K562 (cell line): Measurements from ENCODE around the gene AGPAT3. TPM values are rescaled to one million over a fixed set of nuclear protein-coding genes. Genes with fewer than 3 reads are reported as not detected.

ENCODE experiments used
- ATAC-seq: fragments of 200-7000 bp; cut with Tn5 transposase; 3 replicates; pipeline ENCODE4 v1.9.1; 2020; ENCODE audit warnings: moderate library complexity
- BruUV-seq: library from RNA; stranded (reverse); fragments of 400-500 nt; replicated peaks from 2 replicates; lab custom pipeline; 2021; lab: Mats Ljungman, UMichigan
- CTCF ChIA-PET: fragments of 300-600 bp; formaldehyde crosslinking; extraction: SDS; loops from one replicate; lab custom pipeline; 2021; ENCODE audit warnings: low intra/inter-chr PET ratio; lab: Yijun Ruan, JAX
- POLR2A ChIA-PET: fragments of 300-600, 350-650 bp; sonication (Branson Sonifier 250); formaldehyde crosslinking; extraction: SDS; loops from one replicate; lab custom pipeline; 2021; ENCODE audit warnings: antibody characterized with exemption, inconsistent platforms; lab: Yijun Ruan, JAX
- DNase-seq, 4 experiments: peaks; one replicate each; pipeline versions ENCODE4 v3.0.0 to v3.0.0-alpha.2; 2011 to 2018; ENCODE audit warnings: low spot score in 3 of 4, mixed read lengths in 3 of 4; ENCODE audit errors: extremely low read depth in 1 of 4
- FAIRE-seq: peaks from 2 replicates; lab custom pipeline; 2011; peaks lifted over from hg19 to GRCh38; lab: Jason Lieb, UNC
- H2AFZ ChIP-seq: 2 replicates; pipeline ENCODE4 v1.6.0; 2011; ENCODE audit warnings: low read depth, low read length, control low read depth, inconsistent platforms
- H3K27ac ChIP-seq: fragments of 200-600 bp; 3 replicates; pipeline ENCODE4 v1.8.0; 2011; ENCODE audit warnings: low read depth, mild to moderate bottlenecking, control low read depth, inconsistent platforms, low read length, moderate library complexity, mixed read lengths; ENCODE audit errors: extremely low read depth
- H3K27me3 ChIP-seq, 2 experiments: fragments of 300-600 bp in 1 of 2; 2 replicates in 1 of 2; 3 replicates in 1 of 2; pipeline versions ENCODE4 v1.6.0 to v1.8.0; 2011; ENCODE audit warnings: inconsistent platforms in 2 of 2, low read length in 2 of 2, mild to moderate bottlenecking in 1 of 2, mixed read lengths in 1 of 2, moderate library complexity in 1 of 2; ENCODE audit not compliant: control insufficient read depth in 2 of 2, insufficient read depth in 2 of 2
- H3K36me3 ChIP-seq: fragments of 300-600 bp; 3 replicates; pipeline ENCODE4 v1.8.0; 2011; ENCODE audit warnings: mild to moderate bottlenecking, low read length, inconsistent platforms; ENCODE audit not compliant: control insufficient read depth, insufficient read depth
- H3K4me1 ChIP-seq, 2 experiments: fragments of 200-600 bp in 1 of 2; replicated peaks in 1 of 2; 2 replicates in 1 of 2; 3 replicates in 1 of 2; pipeline versions ENCODE4 v1.5.1 to v1.8.0; 2011; ENCODE audit warnings: inconsistent platforms in 2 of 2, low read length in 2 of 2, mild to moderate bottlenecking in 1 of 2, mixed read lengths in 1 of 2, moderate library complexity in 1 of 2; ENCODE audit not compliant: control insufficient read depth in 2 of 2, insufficient read depth in 2 of 2
- H3K4me2 ChIP-seq: 2 replicates; pipeline ENCODE4 v1.6.1; 2011; ENCODE audit warnings: low read length, control low read depth, inconsistent platforms, mixed read lengths; ENCODE audit not compliant: insufficient read depth
- H3K4me3 ChIP-seq: fragments of 200-600 bp; sonication (generic), shearing (Covaris generic); 2 replicates; pipeline ENCODE4 v1.5.1; 2016; ENCODE audit warnings: control low read depth, inconsistent platforms
- H3K79me2 ChIP-seq: fragments of 200-600 bp; 3 replicates; pipeline ENCODE4 v1.8.0; 2011; ENCODE audit warnings: low read length, inconsistent platforms; ENCODE audit not compliant: control insufficient read depth, insufficient read depth
- H3K9ac ChIP-seq, 2 experiments: 2 replicates each; pipeline versions ENCODE4 v1.6.0 to v1.6.1; 2011; ENCODE audit warnings: low read depth in 2 of 2, low read length in 2 of 2, control low read depth in 1 of 2, inconsistent platforms in 1 of 2, mild to moderate bottlenecking in 1 of 2, mixed read lengths in 1 of 2; ENCODE audit not compliant: insufficient read depth in 1 of 2
- H3K9me1 ChIP-seq: one replicate; pipeline ENCODE4 v1.6.0; 2011; ENCODE audit warnings: inconsistent platforms, mild to moderate bottlenecking, low read length, moderate library complexity; ENCODE audit not compliant: control insufficient read depth, insufficient read depth
- H3K9me3 ChIP-seq: replicated peaks from 2 replicates; pipeline ENCODE4 v1.5.1; 2011; ENCODE audit warnings: low read depth, low read length, inconsistent platforms; ENCODE audit not compliant: control insufficient read depth, insufficient read depth
- H4K20me1 ChIP-seq: replicated peaks from 2 replicates; pipeline ENCODE4 v1.6.1; 2011; ENCODE audit warnings: low read length, inconsistent platforms, mixed read lengths; ENCODE audit not compliant: control insufficient read depth, insufficient read depth
- DMBX1 ChIP-seq: fragments of 250-450 bp; sonication (Bioruptor Pico); IDR thresholded peaks from 2 replicates; pipeline ENCODE4 v1.8.0; 2022; ENCODE audit warnings: inconsistent platforms, mild to moderate bottlenecking, moderate library complexity, borderline replicate concordance
- ETS1 ChIP-seq: conservative IDR thresholded peaks from 2 replicates; pipeline ENCODE4 v1.6.1; 2011; ENCODE audit warnings: low read depth, mild to moderate bottlenecking, low read length; ENCODE audit not compliant: control insufficient read depth
- GMEB1 ChIP-seq: fragments of 250-450 bp; sonication (Bioruptor Pico); IDR thresholded peaks from 2 replicates; pipeline ENCODE4 v1.4.0; 2020; ENCODE audit warnings: mild to moderate bottlenecking
- NR2F6 ChIP-seq: fragments of 450-650 bp; formaldehyde crosslinking; IDR thresholded peaks from 2 replicates; pipeline ENCODE4 v1.4.0; 2020; ENCODE audit warnings: mild to moderate bottlenecking
- RB1 ChIP-seq: fragments of 450-650 bp; IDR thresholded peaks from 2 replicates; pipeline ENCODE4 v1.6.1; 2017; ENCODE audit warnings: low read depth, mild to moderate bottlenecking
- RFX5 ChIP-seq: IDR thresholded peaks from 2 replicates; pipeline ENCODE4 v1.6.1; 2011; ENCODE audit warnings: low read depth, mild to moderate bottlenecking, improper control_type of control experiment, low read length
- SMARCB1 ChIP-seq: IDR thresholded peaks from 2 replicates; pipeline ENCODE4 v1.6.1; 2011; ENCODE audit warnings: improper control_type of control experiment, low read depth; ENCODE audit not compliant: insufficient read length
- SRF ChIP-seq, 2 experiments: fragments of 250-450, 450-650 bp in 1 of 2; sonication (Bioruptor Pico) in 1 of 2; sonication (generic) in 1 of 2; formaldehyde crosslinking; IDR thresholded peaks; 2 replicates each; pipeline versions ENCODE4 v1.5.0 to v1.5.1; 2020 to 2022; ENCODE audit warnings: mild to moderate bottlenecking in 1 of 2, missing genetic modification reagents in 1 of 2
- STAG1 ChIP-seq: sonication (generic); formaldehyde crosslinking; IDR thresholded peaks from 2 replicates; pipeline ENCODE4 v1.5.0; 2020; ENCODE audit warnings: missing genetic modification reagents, borderline replicate concordance
- ZBTB7A ChIP-seq: IDR thresholded peaks from 2 replicates; pipeline ENCODE4 v1.6.1; 2011; ENCODE audit warnings: low read depth, mild to moderate bottlenecking, low read length, moderate library complexity, borderline replicate concordance; ENCODE audit not compliant: control insufficient read depth
- WGBS: fragments of 100-300 bp; shearing (Covaris generic); methylation state at CpG from one replicate; pipeline ENCODE4 v1.1.6; 2016; ENCODE audit warnings: low coverage, mixed read lengths; ENCODE audit not compliant: insufficient coverage; ENCODE audit errors: missing lambda C conversion rate; 5-methylcytosine and 5-hydroxymethylcytosine counted together
- in situ Hi-C: fragments of 300-500 bp; cut with MboI; formaldehyde crosslinking; loops from 4 replicates; pipeline ENCODE4 v1.15.0; 2018; ENCODE audit warnings: inconsistent platforms, mixed read lengths
- intact Hi-C: fragments of 100-400 bp; cut with micrococcal nuclease; formaldehyde crosslinking; loops from 2 replicates; pipeline ENCODE4 v1.14.2; 2022
- polyA plus RNA-seq, 8 experiments: library from polyadenylated mRNA; depleted of rRNA in 4 of 8; stranded (reverse) in 5 of 8; unstranded in 3 of 8; fragments of >200 nt; fragmentation: Nextera tagmentation in 2 of 8; fragmentation: Illumina TruSeq in 1 of 8; extraction: Ambion mirVana in 2 of 8; extraction: Trizol in 1 of 8; gene quantifications; 2 replicates each; pipeline versions ENCODE4 v1.2.1 to v1.2.3, GENCODE V29; 2011 to 2014; ENCODE audit warnings: inconsistent platforms in 1 of 8, missing spikeins in 1 of 8
- total RNA-seq, 7 experiments: library from RNA; depleted of rRNA in 6 of 7; stranded (reverse); fragments of >200 nt in 6 of 7; fragmentation: Illumina TruSeq in 2 of 7; extraction: Trizol in 2 of 7; gene quantifications; 2 replicates each; pipeline versions ENCODE4 v1.2.1 to v1.2.3, GENCODE V29; 2011 to 2021; ENCODE audit warnings: low replicate concordance in 1 of 7

The AGPAT3 gene
- total and polyA plus RNA-seq, 9 of the 15 experiments (the other 6 are each of a cell fraction or from before 2014, with no cell fraction given), result 1.5 to 88.4 (median 35.7) TPM

GRCh38 chr21:43853851-43854772 is 10.9 kb upstream of the AGPAT3 start:
- Histone ChIP-seq H4K20me1 (no peaks in the 10 kb centered on the region), H3K9me1 (no peaks in the 10 kb centered on the region), H2AFZ (peak overlapping the region; percentile 97), H3K27ac (peak overlapping the region; percentile 89), H3K4me3 (no peak overlapping the region), H3K36me3 (no peaks in the 10 kb centered on the region), H3K4me1 (peaks cover 24 to 45% of the 10 kb centered on the region in 2 experiments), H3K79me2 (no peaks in the 10 kb centered on the region), H3K9ac (peak overlapping the region; percentile 74 to 93), H3K27me3 (no peaks in the 10 kb centered on the region), H3K9me3 (peaks cover 15% of the 10 kb centered on the region), H3K4me2 (peak overlapping the region; percentile 85)
- in situ Hi-C loops (no loop called here), intact Hi-C loops (loop anchor here (2.0 kb wide), 2 partner anchors 25 to 43 kb away; no protein-coding TSS in a partner anchor)
- POLR2A ChIA-PET, result interaction anchor here (0.6 to 1.9 kb wide), 9 partner anchors 8 to 201 kb away, joined by 3 to 7 read pairs (median 3); no protein-coding TSS in a partner anchor
- FAIRE-seq (no peak), DNase-seq (peak in 2 of 4 experiments; percentile 35 to 44), ATAC-seq (peak; percentile 4)
- CTCF ChIA-PET, result interaction anchor here (0.7 kb wide), 1 partner anchor 85 kb away, joined by 3 read pairs; no protein-coding TSS in a partner anchor
- no TSS peak for BruUV-seq
- WGBS, result 70% methylated on average over 30 of the region's 34 CpGs
- TF ChIP-seq RB1, result 0 out of 2 replicates have a peak, but pooled peaks have one; percentile 31
- TF ChIP-seq STAG1 (CRISPR knock-in tag), result 0 out of 2 replicates have a peak, but pooled peaks have one; percentile 15
- no peak for TF ChIP-seq RFX5
- TF ChIP-seq NR2F6 (CRISPR knock-in tag), result no peak
- 0 out of 4 replicates have a peak, but pooled peaks of 1 of the 2 experiments have one; percentile 33 for TF ChIP-seq SRF (CRISPR knock-in tag; IDR thresholded peaks at IDR 0.05)
- TF ChIP-seq SMARCB1, result no peak
- TF ChIP-seq ETS1, result no peak
- TF ChIP-seq ZBTB7A, result 0 out of 2 replicates have a peak, but pooled peaks have one; percentile 1
- 0 out of 2 replicates have a peak, but pooled peaks have one; percentile 8 for TF ChIP-seq GMEB1 (CRISPR knock-in tag)
- TF ChIP-seq DMBX1 (CRISPR knock-in tag), result no peak
